PC-9 (cell line): Measurements from ENCODE around the gene SHISA3. TPM values are rescaled to one million over a fixed set of nuclear protein-coding genes. Genes with fewer than 3 reads are reported as not detected.

Experiments
- BruUV-seq: library from RNA; stranded (reverse); fragments of 400-500 nt; replicated peaks from 2 replicates; lab custom pipeline; 2021; lab: Mats Ljungman, UMichigan
- CTCF ChIA-PET: fragments of 300-600 bp; sonication (Branson Sonifier 250); formaldehyde crosslinking; loops from one replicate; lab custom pipeline; 2022; ENCODE audit warnings: antibody characterized with exemption; lab: Charles Lee
- POLR2A ChIA-PET: fragments of 300-600 bp; sonication (Branson Sonifier 250); formaldehyde crosslinking; loops from one replicate; lab custom pipeline; 2022; ENCODE audit warnings: antibody characterized with exemption; ENCODE audit not compliant: unreplicated experiment; lab: Charles Lee
- DNase-seq, 2 experiments: peaks; one replicate each; pipeline versions ENCODE4 v3.0.0 to v3.0.0-alpha.2; 2015 to 2022; ENCODE audit warnings: mixed read lengths in 1 of 2
- H2AFZ ChIP-seq: fragments of 200-600 bp; sonication (generic); 2 replicates; pipeline ENCODE4 v1.8.1; 2017; ENCODE audit warnings: antibody characterized with exemption
- H3F3A ChIP-seq: fragments of 200-600 bp; sonication (generic); 2 replicates; pipeline ENCODE4 v1.8.1; 2017; ENCODE audit warnings: antibody characterized with exemption, mild to moderate bottlenecking, low read depth; ENCODE audit not compliant: insufficient read depth
- H3K27ac ChIP-seq: fragments of 200-600 bp; sonication (generic); 2 replicates; pipeline ENCODE4 v1.6.1; 2016; ENCODE audit warnings: mixed run types
- H3K27me3 ChIP-seq: fragments of 200-600 bp; sonication (generic); 2 replicates; pipeline ENCODE4 v1.6.1; 2016; ENCODE audit warnings: low read depth, mixed run types; ENCODE audit not compliant: insufficient read depth
- H3K36me3 ChIP-seq: fragments of 200-600 bp; sonication (generic); 2 replicates; pipeline ENCODE4 v1.6.1; 2016; ENCODE audit warnings: low read depth, mixed run types
- H3K4me1 ChIP-seq: fragments of 200-600 bp; sonication (generic); replicated peaks from 2 replicates; pipeline ENCODE4 v1.6.1; 2016; ENCODE audit warnings: mixed run types; ENCODE audit not compliant: insufficient read depth
- H3K4me2 ChIP-seq: fragments of 200-600 bp; sonication (generic); 2 replicates; pipeline ENCODE4 v1.6.1; 2017; ENCODE audit warnings: mixed run types
- H3K4me3 ChIP-seq: fragments of 200-600 bp; sonication (generic); 2 replicates; pipeline ENCODE4 v1.6.1; 2016; ENCODE audit warnings: mixed run types
- H3K79me2 ChIP-seq: fragments of 200-600 bp; sonication (generic); 2 replicates; pipeline ENCODE4 v1.6.1; 2017; ENCODE audit warnings: low read depth, mixed run types
- H3K9me2 ChIP-seq: fragments of 200-600 bp; sonication (generic); 2 replicates; pipeline ENCODE4 v1.8.1; 2017; ENCODE audit warnings: mild to moderate bottlenecking; ENCODE audit not compliant: insufficient read depth
- H3K9me3 ChIP-seq: fragments of 200-600 bp; sonication (generic); 2 replicates; pipeline ENCODE4 v1.8.1; 2016; ENCODE audit warnings: low read depth; ENCODE audit not compliant: insufficient read depth
- H4K20me1 ChIP-seq: fragments of 200-600 bp; sonication (generic); 2 replicates; pipeline ENCODE4 v1.8.1; 2017; ENCODE audit not compliant: insufficient read depth
- EZH2 ChIP-seq: fragments of 200-600 bp; sonication (generic); IDR thresholded peaks from 2 replicates; pipeline ENCODE4 v1.8.0; 2017; ENCODE audit warnings: antibody characterized with exemption, low read depth
- intact Hi-C: fragments of 100-400 bp; cut with micrococcal nuclease; formaldehyde crosslinking; loops from one replicate; pipeline ENCODE4 v1.10.0; 2022; ENCODE audit not compliant: unreplicated experiment
- total RNA-seq: library from RNA; stranded (reverse); gene quantifications from 2 replicates; pipeline ENCODE4 v1.2.3, GENCODE V29; 2021
- TF ChIP-seq, protein P1 (sequence below): fragments of 200-600 bp; sonication (generic); conservative IDR thresholded peaks from 2 replicates; pipeline ENCODE4 v1.6.1; 2017; ENCODE audit warnings: mixed run types, antibody characterized with exemption, mild to moderate bottlenecking, moderate library complexity

The SHISA3 gene
- total RNA-seq, 1 experiment from 2014 or later, result not detected

DNA sequence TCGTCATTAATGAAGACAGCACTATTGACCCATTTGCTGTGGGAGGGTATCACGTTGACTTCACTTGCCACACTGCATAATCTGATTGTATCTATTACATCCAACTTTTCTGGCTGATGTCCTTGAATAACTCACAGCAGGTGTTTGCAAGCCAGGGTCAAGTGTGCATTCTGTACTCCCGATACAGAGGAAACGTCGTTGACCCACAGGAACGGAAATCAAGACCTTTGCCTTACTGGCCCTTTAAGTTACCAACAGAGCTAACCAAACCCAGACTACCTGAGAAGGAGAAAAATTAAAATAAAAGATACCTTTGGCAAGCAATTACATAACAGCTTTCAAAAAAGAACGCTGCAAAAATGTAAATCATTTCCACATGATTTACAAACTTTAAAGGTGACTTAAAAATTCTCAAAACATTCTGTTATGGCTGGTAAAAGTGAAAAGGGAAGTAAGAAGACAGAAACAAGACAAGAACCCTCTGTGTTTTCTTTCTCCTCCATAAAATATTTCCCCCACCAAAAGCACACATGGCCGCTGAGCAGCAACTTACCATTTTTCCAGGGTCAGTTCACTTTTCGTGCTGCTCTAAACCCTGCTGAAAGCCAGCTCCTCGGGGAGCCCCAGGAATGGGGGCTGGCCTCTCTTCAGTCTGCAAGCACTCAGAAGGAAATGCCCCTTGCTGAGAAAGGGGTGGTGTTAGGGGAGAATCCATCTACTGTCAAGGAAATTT lies 6.5 kb upstream of the SHISA3 start:
- intact Hi-C loops, result no loop called here
- POLR2A ChIA-PET, result no interaction called here
- Histone ChIP-seq H3K4me1 (no peaks in the 10 kb centered on the region), H3K4me3 (no peak overlapping the region), H3K27ac (no peak overlapping the region), H3K27me3 (peaks cover 14% of the 10 kb centered on the region), H3F3A (no peaks in the 10 kb centered on the region), H3K9me2 (no peaks in the 10 kb centered on the region), H3K36me3 (no peaks in the 10 kb centered on the region), H4K20me1 (no peaks in the 10 kb centered on the region), H3K9me3 (no peaks in the 10 kb centered on the region), H2AFZ (no peak overlapping the region), H3K4me2 (no peak overlapping the region), H3K79me2 (no peaks in the 10 kb centered on the region)
- no peak for DNase-seq
- TF ChIP-seq EZH2, result no peak
- TF ChIP-seq, protein P1, sequence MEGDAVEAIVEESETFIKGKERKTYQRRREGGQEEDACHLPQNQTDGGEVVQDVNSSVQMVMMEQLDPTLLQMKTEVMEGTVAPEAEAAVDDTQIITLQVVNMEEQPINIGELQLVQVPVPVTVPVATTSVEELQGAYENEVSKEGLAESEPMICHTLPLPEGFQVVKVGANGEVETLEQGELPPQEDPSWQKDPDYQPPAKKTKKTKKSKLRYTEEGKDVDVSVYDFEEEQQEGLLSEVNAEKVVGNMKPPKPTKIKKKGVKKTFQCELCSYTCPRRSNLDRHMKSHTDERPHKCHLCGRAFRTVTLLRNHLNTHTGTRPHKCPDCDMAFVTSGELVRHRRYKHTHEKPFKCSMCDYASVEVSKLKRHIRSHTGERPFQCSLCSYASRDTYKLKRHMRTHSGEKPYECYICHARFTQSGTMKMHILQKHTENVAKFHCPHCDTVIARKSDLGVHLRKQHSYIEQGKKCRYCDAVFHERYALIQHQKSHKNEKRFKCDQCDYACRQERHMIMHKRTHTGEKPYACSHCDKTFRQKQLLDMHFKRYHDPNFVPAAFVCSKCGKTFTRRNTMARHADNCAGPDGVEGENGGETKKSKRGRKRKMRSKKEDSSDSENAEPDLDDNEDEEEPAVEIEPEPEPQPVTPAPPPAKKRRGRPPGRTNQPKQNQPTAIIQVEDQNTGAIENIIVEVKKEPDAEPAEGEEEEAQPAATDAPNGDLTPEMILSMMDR, result no peak
- CTCF ChIA-PET, result no interaction called here
- no TSS peak for BruUV-seq

DNA sequence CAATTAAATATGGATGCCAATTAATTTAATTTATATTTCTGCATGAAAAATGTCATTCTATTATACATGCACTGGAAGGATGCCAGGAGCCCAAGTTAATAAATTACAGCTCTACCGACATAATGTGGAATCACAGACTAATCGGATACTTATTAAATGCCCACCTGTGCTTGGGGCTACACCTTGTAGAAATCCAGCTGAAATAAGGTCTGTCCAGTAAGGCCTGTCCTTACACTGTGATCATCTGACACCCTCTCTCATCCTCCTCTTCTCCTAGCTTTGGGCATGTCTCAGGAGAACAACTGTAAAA lies 6.0 kb upstream of the SHISA3 start:
- Histone ChIP-seq H4K20me1 (no peaks in the 10 kb centered on the region), H3F3A (no peaks in the 10 kb centered on the region), H3K27ac (no peak overlapping the region), H2AFZ (no peak overlapping the region), H3K36me3 (no peaks in the 10 kb centered on the region), H3K9me3 (no peaks in the 10 kb centered on the region), H3K4me2 (no peak overlapping the region), H3K79me2 (no peaks in the 10 kb centered on the region), H3K9me2 (no peaks in the 10 kb centered on the region), H3K4me1 (no peaks in the 10 kb centered on the region), H3K4me3 (no peak overlapping the region), H3K27me3 (peaks cover 14% of the 10 kb centered on the region)
- CTCF ChIA-PET, result no interaction called here
- POLR2A ChIA-PET, result no interaction called here
- TF ChIP-seq, protein P1, result no peak
- no peak for TF ChIP-seq EZH2
- BruUV-seq, result no TSS peak
- DNase-seq, result no peak
- intact Hi-C loops, result no loop called here

- H3K4me2 ChIP-seq, result no peak overlapping the region
- no peaks in the 10 kb centered on the region for H3K9me3 ChIP-seq
- ChIA-PET POLR2A (no interaction called here), CTCF (no interaction called here)
- BruUV-seq, result no TSS peak
- H3K9me2 ChIP-seq, result no peaks in the 10 kb centered on the region
- no peak overlapping the region for H3K27ac ChIP-seq
- H3K79me2 ChIP-seq, result no peaks in the 10 kb centered on the region
- H3K27me3 ChIP-seq, result peaks cover 10% of the 10 kb centered on the region
- no peaks in the 10 kb centered on the region for H3K4me1 ChIP-seq
- no peaks in the 10 kb centered on the region for H4K20me1 ChIP-seq
- H3K36me3 ChIP-seq, result no peaks in the 10 kb centered on the region
- no peak overlapping the region for H2AFZ ChIP-seq
- H3K4me3 ChIP-seq, result no peak overlapping the region
- no peaks in the 10 kb centered on the region for H3F3A ChIP-seq
- no peak for DNase-seq
- TF ChIP-seq, protein P1, result no peak
- TF ChIP-seq EZH2, result no peak
- intact Hi-C loops, result no loop called here
Observed at GRCh38 chr4:42391981-42392380, 5.3 kb upstream of the SHISA3 start.
